ENCODE measurements around the gene MEF2D. TPM values are rescaled to one million over a fixed set of nuclear protein-coding genes. Genes with fewer than 3 reads are reported as not detected.

MEF2D gene
- total RNA-seq, 2 donors from 2014 or later, result 76.1 to 101 TPM

GRCh38 chr1:156435545-156436140, 64.9 kb downstream of the MEF2D start:
- peaks cover 81% of the 10 kb centered on the region for H3K27me3 ChIP-seq (replicated peaks; ENCODE audit: insufficient read depth)

GRCh38 chr1:156434989-156435544, 65.5 kb downstream of the MEF2D start:
- Histone ChIP-seq H3K9me3 (no peaks in the 10 kb centered on the region), H3K4me3 (peak overlapping the region; percentile 67), H3K4me1 (ENCODE audit: control insufficient read depth in 1 of 2, low read depth in 2 of 2) (peaks cover 9 to 16% of the 10 kb centered on the region in 2 donors), H3K36me3 (no peaks in the 10 kb centered on the region), H3K27ac (no peak overlapping the region), H3K27me3 (replicated peaks; ENCODE audit: insufficient read depth) (peaks cover 78% of the 10 kb centered on the region)
- no peak for TF ChIP-seq CTCF (IDR thresholded peaks at IDR 0.05)
- ATAC-seq (ENCODE audit: insufficient number of reproducible peaks, low FRiP score, low read depth) (no peak), DNase-seq (ENCODE audit: low spot score) (no peak)

More at GRCh38 chr1:156435545-156436140, 64.9 kb downstream of the MEF2D start:
- Histone ChIP-seq H3K4me3 (peak overlapping the region; percentile 67), H3K9me3 (no peaks in the 10 kb centered on the region), H3K36me3 (no peaks in the 10 kb centered on the region), H3K27ac (no peak overlapping the region), H3K4me1 (ENCODE audit: control insufficient read depth in 1 of 2, low read depth in 2 of 2) (peaks cover 9 to 16% of the 10 kb centered on the region in 2 donors)
- TF ChIP-seq CTCF (IDR thresholded peaks at IDR 0.05), result no peak
- ATAC-seq (ENCODE audit: insufficient number of reproducible peaks, low FRiP score, low read depth) (no peak), DNase-seq (ENCODE audit: low spot score) (no peak)

GRCh38 chr1:156433602-156434001, 67.0 kb downstream of the MEF2D start:
- no peaks in the 10 kb centered on the region for H3K36me3 ChIP-seq
- no peak for TF ChIP-seq CTCF (IDR thresholded peaks at IDR 0.05)
- no peak overlapping the region for H3K27ac ChIP-seq
- no peak for ATAC-seq (ENCODE audit: insufficient number of reproducible peaks, low FRiP score, low read depth)
- H3K4me3 ChIP-seq, result no peak overlapping the region
- no peak for DNase-seq (ENCODE audit: low spot score)
- peaks cover 63% of the 10 kb centered on the region for H3K27me3 ChIP-seq (replicated peaks; ENCODE audit: insufficient read depth)
- H3K4me1 ChIP-seq (ENCODE audit: control insufficient read depth in 1 of 2, low read depth in 2 of 2), result peaks cover 9 to 16% of the 10 kb centered on the region in 2 donors
- H3K9me3 ChIP-seq, result no peaks in the 10 kb centered on the region

- Histone ChIP-seq H3K4me1 (ENCODE audit: control insufficient read depth in 1 of 2, low read depth in 2 of 2) (peaks cover 9 to 16% of the 10 kb centered on the region in 2 donors), H3K36me3 (no peaks in the 10 kb centered on the region), H3K27me3 (replicated peaks; ENCODE audit: insufficient read depth) (peaks cover 58% of the 10 kb centered on the region), H3K9me3 (no peaks in the 10 kb centered on the region), H3K27ac (no peak overlapping the region), H3K4me3 (no peak overlapping the region)
- DNase-seq (ENCODE audit: low spot score), result no peak
- TF ChIP-seq CTCF (IDR thresholded peaks at IDR 0.05), result no peak
- no peak for ATAC-seq (ENCODE audit: insufficient number of reproducible peaks, low FRiP score, low read depth)
Measured at GRCh38 chr1:156433032-156433431, 67.5 kb downstream of the MEF2D start.

GRCh38 chr1:156432669-156433018, 67.9 kb downstream of the MEF2D start:
- TF ChIP-seq CTCF (IDR thresholded peaks at IDR 0.05), result no peak
- Histone ChIP-seq H3K27me3 (replicated peaks; ENCODE audit: insufficient read depth) (peaks cover 54% of the 10 kb centered on the region), H3K4me3 (no peak overlapping the region)

More at GRCh38 chr1:156432669-156433018, 67.9 kb downstream of the MEF2D start:
- H3K36me3 ChIP-seq, result no peaks in the 10 kb centered on the region
- no peak overlapping the region for H3K27ac ChIP-seq
- ATAC-seq (ENCODE audit: insufficient number of reproducible peaks, low FRiP score, low read depth) (no peak), DNase-seq (ENCODE audit: low spot score) (no peak)
- peaks cover 9 to 16% of the 10 kb centered on the region in 2 donors for H3K4me1 ChIP-seq (ENCODE audit: control insufficient read depth in 1 of 2, low read depth in 2 of 2)
- no peaks in the 10 kb centered on the region for H3K9me3 ChIP-seq

Data from thoracic aorta (tissue), 2 donors.